NCI-H1092 (cell line): ENCODE results near the gene GP2.

Experiments used
- DNase-seq: peaks from one replicate; lab custom pipeline; 2025; lab: John Stamatoyannopoulos, UW

GP2 gene

DNA sequence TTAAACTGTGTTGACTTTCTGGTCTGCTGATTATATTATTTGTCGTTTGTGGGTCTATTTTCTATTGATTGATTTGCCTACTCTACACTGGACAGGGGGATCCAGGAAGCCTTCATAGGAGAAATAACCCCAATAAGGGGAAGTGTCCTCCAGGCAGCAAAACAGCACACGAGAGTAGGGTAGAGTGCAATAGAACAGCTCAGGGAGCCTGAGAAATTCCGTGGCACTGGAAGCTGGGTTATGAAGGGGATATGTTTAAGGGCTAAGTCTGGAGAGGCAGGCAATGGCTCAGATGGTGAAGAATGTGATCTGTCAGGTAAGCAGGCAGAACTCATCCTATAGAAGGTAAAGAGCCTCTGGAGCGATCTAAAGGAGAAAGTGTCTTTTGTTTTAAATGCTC lies 20.9 kb downstream of the GP2 start:
- DNase-seq, result no peak

DNA sequence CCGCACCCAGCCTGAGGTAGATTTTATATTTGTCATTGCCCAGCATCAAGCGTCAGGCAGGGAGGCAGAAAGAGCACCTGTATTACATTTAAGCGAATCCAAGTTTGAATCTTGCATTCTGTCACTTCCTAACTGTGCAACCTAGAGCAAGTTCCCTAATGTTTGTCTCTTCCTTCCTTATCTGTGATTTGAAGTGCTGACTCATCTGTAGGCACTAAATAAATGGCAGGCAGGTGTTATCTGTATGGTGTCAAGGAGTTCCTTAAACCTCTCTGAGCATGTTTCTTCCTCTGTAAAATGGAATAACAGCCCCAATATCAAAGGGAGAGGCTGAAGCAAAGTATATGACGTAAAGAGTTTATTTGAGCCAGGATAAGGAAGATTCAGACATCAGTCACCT lies 24.3 kb downstream of the GP2 start:
- DNase-seq, result no peak

DNA sequence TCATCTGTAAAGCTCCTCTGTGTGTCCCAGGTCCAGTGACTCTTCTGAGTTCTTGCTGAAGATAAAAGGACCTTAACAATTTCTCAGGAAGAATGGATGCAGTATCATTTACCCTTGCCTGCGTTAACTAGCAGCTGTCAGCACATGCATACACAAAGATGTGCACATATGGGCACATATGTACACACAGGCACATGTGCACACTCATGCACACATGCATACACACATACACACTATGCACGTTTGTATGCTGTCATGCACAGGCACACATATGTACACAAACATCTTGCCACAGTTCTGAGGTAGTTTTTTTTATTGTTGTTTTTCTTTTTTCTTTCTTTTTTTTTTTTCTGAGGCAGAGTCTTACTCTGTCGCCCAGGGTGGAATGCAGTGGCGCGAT lies 24.9 kb downstream of the GP2 start:
- DNase-seq, result no peak

DNA sequence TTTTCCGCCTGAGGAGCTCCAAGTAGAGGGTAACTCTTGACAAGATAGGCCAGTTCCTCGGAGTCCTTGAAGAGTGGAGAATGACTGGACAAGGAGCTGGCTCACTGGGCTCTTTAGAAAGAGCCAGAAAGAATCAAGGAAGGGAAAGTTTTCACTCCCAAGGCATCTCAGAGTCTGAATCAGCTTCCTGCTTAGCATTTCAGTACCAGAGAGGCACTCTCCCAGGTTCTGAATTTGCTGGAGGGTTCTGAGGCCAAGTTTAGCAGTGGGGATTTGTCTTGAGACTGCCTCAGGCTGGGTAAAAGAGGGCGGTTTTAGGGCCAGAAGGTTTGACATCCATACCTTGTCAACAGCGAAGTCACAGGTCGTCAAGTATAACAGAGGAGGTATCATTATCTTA lies 25.5 kb downstream of the GP2 start:
- DNase-seq, result no peak

DNA sequence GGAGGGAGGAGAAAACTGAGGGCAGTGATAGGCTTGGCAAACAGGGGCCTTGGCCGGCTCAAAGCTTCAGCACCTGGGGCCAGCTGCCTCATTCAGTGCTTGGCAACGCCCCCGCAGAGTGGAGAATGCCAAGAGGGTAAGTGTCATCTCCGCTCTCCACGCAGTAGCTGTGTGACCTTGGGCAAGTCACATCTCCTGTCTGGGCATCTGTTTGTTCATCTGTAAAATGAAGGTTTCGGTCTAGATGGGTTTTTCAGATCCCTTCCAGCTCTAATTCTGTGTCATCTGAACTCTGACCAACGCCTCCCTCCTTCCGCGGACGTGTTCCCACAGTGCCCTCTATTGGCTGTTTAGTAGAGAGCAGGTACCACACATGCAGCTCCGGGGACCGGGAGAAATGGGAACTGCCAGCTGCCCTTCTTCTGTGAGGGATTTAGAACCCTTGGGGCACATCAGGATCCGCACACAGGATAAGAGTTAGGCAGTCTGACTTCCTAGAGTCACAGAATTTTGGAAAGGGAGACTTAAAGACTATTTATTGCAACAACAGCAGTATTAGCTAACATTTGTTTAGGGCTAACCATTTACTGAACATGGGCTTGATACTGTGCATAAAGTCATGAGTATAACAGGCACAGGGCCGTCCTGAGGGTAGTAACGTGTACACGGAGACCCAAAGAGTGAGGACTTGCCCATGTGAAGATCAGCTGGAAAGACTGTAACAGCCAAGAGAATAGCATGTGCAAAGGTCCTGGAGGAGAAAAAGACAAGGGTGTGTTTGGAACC lies 26.8 kb downstream of the GP2 start:
- peak; percentile 82 for DNase-seq

DNA sequence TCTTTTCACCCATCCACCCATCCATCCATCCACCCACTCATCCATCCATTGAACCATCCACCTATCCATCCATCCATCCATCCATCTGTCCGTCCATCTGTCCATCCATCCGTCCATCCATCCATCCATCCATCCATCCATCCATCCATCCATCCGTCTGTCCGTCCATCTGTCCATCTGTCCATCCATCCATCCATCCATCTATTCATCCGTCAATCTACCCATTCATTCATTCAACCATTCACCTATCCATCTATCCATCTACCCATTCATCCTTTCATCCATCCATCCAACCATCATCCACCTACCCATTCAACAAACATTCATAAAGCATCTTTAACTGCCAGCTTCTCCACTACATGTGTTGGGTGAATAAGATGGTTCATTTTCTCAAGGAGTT lies 28.9 kb downstream of the GP2 start:
- no peak for DNase-seq

DNA sequence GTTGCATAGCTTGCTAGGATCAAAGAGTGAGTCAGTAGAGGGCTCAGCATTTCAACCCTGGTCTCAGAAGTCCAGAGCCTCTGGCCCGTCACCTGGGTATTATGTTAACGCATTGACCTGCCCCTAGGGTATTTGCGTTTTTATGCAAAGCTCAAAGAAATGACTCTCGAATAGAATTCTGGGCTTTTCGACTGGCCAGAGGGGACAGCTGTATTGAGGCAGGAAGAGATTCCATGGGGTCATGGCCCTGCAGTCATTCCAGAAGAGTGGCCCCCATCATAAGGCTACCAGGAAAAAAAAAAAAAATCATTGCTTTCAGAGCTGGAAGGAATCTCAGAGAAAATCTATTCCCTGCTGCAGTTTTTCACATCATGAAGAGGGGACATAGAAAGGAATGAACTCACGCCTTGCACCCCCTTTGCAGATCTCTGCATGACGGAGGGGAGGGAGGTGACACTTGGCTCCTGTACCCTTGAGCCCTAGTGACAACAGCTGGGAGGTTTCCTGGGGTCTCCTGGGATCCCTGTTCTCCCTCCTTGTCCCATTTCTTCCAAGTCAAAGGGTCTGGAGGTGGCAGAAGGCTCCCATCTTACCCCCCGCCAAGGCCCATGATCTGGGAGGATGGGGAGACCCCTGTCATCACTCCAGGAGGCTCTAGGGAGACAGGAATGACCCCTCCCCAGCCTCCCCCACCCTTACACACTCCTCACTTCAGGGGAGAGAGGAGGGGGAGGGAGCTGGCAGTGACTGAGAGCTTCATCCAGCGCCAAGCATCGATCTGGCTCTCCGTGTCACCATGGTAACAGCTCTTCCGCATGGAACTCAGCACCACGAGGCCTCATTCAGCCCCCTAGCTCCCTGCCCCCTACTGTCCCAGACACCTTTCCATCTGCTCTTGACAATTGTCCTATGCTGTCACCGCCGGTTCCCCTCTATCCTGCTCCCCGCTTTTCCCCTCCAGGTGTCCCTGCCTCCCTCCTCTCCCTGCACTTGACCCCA lies 35.8 kb downstream of the GP2 start:
- peak; percentile 84 for DNase-seq

DNA sequence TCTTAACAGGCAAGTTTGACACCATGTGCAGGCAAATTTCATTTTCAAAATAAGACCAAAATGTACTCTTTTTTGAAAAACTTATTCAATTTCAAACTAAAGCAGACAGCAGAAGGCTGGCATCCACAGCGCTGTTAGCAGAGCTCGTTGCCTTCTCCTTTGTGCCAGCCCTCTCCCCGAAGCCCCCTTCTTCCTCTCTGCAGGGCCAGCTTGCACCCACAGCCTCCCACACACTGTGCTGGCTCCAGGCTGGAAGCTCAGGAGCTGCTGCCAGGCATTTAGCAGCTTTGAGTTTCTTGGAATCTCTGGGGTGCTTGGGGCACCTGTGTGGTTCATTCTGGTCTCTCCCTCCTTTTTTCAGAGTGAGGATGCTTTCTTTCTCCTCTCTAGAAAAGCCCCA lies 37.7 kb downstream of the GP2 start:
- DNase-seq, result no peak

DNA sequence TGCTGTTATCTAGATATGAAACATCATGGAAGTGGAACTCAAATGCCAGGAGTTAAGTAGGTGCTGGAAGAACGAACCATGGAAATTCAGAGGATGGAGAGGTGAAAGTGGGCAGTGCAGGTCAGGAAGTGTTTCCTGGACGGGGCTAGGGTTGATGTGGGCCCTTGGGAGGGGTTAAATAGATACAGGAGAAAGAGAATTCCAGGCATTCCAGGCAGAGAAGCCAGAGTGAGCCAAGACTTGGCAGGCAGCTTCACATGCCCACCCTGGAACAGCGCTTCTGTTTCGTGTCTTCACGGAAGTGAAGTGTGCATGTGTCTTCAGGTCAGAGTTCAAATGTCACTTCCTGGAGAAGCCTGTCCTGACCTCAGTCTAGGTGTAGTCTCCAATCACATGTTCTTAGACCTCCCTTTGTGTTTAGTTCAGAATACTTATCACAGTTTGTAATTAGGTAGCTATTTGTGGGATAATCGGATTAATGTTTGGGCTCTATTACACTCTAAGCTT lies 41.3 kb downstream of the GP2 start:
- DNase-seq, result no peak

DNA sequence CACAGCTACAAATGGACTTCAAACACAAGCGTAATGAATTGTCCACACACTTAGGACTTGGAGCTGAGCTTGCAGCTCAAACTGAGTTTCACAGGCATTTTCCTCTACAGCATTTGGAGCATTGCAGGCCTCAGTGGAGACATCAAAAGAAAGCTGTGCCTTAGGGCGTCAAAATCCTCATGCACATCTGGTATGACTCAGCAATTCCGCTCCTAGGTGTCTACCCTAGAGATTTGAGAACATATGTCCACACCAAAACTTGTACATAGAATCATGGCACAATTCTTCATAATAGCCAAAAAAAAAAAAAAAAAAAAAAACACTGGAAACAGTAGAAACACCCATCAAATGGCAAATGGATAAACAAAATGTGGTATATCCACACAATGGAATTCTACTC lies 47.1 kb downstream of the GP2 start:
- no peak for DNase-seq

DNA sequence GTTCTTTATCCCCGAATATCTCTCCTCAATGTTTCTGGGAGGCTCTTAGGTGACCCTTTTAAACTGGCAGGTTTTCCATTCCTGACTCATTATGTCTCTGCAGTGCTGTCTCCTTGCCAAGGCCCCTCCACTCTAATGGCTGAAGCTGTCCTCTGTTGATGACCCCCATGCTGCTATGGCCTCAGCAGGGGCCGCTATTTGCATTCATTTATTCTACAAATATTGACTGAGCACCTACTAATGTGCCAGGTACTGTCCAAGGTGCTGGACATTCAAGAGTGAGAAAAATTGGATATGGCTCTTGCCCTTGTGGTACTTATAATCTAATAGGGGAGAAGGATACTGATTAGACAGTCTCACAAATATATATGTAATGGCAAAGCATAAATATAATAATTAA lies 55.4 kb downstream of the GP2 start:
- no peak for DNase-seq

DNA sequence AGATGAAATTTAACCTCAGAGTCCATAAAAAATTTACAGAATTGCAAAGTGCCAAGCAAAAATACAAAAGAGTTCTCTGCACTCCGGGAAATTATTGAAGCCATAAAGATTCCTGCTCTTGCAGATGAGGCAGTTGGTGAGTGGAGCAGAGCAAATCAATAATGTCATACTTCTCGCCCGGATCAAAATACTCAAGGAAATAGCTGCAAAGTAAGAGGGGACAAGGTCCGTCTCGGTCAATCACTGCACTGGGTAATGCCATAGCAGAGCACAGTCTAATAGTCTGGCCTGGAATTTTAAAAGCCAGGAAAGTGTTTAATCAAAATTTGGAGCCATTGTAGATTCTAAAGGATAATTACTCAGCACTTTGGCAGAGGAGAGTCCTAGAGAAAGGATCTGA lies 58.9 kb downstream of the GP2 start:
- DNase-seq, result no peak

DNA sequence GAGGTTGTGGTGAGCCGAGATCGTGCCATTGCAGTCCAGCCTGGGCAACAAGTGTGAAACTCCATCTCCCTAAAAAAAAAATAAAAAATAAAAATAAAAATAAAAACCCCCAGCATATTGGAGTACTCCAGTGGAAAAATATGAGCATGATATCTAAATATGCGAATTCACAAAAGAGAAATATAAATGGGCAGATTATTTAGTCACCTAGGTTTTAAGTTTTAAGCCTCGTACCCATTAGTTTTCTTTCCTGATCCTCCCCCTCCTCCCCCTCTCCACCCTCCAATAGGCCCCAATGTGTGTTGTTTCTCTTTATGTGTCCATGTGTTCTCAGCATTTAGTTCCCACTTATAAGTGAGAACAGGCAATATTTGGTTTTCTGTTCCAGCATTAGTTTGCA lies 62.3 kb downstream of the GP2 start:
- DNase-seq, result no peak

DNA sequence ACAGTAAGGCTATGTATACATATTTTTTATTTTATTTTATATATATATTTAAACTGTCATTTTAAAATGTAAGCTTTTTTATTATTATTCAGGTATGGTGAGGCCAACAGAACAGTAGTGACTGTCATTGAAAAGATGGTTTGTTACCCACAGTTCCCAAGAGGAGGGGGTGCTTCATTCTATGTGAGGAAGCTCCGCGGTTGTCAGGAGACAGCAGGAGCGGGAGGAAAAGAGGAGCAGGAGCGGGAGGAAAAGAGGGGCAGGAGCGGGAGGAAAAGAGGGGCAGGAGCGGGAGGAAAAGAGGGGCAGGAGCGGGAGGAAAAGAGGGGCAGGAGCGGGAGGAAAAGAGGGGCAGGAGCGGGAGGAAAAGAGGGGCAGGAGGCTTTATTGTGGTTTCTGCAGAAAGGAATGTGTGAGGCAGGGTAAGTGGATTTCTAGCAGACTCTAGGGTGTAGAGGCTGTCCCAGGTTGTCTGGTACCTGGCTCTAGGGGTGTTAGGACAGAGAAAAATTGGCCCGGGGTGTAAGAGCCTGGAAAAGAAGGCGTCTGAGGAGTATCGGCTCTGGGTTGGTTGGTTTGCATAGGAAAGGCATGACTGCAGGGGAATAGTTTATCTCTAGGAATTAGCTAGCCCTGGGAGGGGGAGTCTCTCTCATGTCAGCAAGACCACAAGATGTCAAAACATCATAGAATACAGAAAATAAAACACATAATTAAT lies 64.0 kb downstream of the GP2 start:
- no peak for DNase-seq

DNA sequence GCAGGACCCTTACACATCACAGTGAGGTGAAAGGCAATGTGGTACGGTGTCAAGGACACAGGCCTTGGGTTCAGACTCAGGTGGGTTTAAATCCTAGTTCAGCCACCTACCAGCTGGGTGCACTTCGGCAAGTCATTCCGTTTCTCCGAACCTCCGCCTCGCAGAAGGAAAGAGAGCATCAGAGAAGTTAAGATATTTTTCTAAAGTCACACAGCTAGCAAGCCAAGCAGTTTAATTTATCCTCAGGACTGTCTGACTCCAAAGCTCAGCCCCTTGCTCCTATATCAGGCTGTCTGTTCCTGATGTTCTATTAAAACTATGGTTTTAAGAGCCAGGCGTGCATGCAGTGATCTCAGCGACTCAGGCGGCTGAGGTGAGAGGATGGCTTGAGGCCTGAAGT lies 65.1 kb downstream of the GP2 start:
- no peak for DNase-seq

DNA sequence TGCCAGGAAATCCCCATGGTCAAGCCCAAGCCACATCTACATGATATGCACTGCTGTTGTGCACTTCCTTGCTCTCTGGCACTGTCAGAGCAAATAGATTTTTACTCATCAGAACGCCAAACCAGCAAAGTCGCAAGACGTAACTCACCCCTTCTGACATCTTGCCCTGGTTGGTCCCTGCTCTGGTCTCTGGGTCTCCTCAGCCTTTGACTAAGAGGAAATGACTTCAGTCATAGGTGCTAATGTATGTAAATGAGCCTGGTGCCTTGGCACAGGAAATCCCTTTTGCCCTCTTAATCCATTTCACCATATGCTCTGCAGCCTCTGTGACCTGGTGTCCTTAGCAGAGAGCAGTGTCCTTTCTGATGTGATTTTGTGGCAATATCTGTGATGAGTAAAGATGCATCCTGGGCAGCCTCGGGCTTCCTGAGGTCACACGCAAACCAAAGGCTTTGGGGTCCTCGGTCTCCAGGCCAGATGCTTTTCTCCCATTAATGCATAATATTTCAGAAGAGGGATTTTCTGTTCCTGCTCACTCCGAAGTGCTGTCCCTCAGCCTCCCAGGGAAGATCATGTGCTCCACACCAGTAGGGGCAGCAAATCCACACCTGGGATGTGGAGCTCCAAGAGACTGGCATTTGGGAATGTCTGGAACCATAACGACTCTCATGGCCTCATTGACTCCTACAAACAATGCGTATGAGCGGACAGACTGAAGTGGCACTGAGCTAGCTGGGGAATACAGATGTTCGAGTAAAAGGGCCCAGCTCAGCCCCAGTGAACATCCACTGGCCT lies 66.9 kb downstream of the GP2 start:
- no peak for DNase-seq
